HepG2 (cell line): ENCODE data around the gene PPP1R14D. TPM values are rescaled to one million over a fixed set of nuclear protein-coding genes. Genes with fewer than 3 reads are reported as not detected.

Source experiments
- ATAC-seq: fragments of 200-7000 bp; cut with Tn5 transposase; 3 replicates; pipeline ENCODE4 v1.9.1; 2020; ENCODE audit warnings: mild to moderate bottlenecking, moderate library complexity
- BruUV-seq: library from RNA; stranded (reverse); fragments of 400-500 nt; replicated peaks from 2 replicates; lab custom pipeline; 2021; lab: Mats Ljungman, UMichigan
- CTCF ChIA-PET: fragments of 300-600 bp; formaldehyde crosslinking; extraction: SDS; loops from one replicate; lab custom pipeline; 2021; ENCODE audit warnings: low total read pairs, inconsistent platforms, low intra/inter-chr PET ratio; lab: Yijun Ruan, JAX
- POLR2A ChIA-PET: fragments of 350-600 bp; sonication (Branson Sonifier 250); formaldehyde crosslinking; loops from one replicate; lab custom pipeline; 2020; ENCODE audit warnings: antibody characterized with exemption, inconsistent platforms; lab: Yijun Ruan, JAX
- DNase-seq: peaks from one replicate; pipeline ENCODE4 v3.0.0-alpha.2; 2015; ENCODE audit warnings: low spot score
- FAIRE-seq: peaks from 3 replicates; lab custom pipeline; 2011; peaks lifted over from hg19 to GRCh38; lab: Jason Lieb, UNC
- H2AFZ ChIP-seq: one replicate; pipeline ENCODE4 v1.6.1; 2011; ENCODE audit warnings: low read length, inconsistent platforms
- H3K27ac ChIP-seq: fragments of 300-600 bp; 3 replicates; pipeline ENCODE4 v1.8.0; 2011; ENCODE audit warnings: mixed run types, mild to moderate bottlenecking, mixed read lengths, low read length, inconsistent platforms; ENCODE audit not compliant: insufficient read depth; ENCODE audit errors: extremely low read length
- H3K27me3 ChIP-seq, 2 experiments: fragments of 200-600 bp in 1 of 2; 2 replicates in 1 of 2; 3 replicates in 1 of 2; pipeline versions ENCODE4 v1.6.0 to v1.8.0; 2011; ENCODE audit warnings: low read length in 2 of 2, mild to moderate bottlenecking in 2 of 2, moderate library complexity in 2 of 2, inconsistent platforms in 1 of 2; ENCODE audit not compliant: insufficient read depth in 2 of 2, control insufficient read depth in 1 of 2
- H3K36me3 ChIP-seq, 2 experiments: fragments of 200-600 bp in 1 of 2; replicated peaks in 1 of 2; 2 replicates in 1 of 2; 3 replicates in 1 of 2; pipeline versions ENCODE4 v1.5.1 to v1.8.0; 2011; ENCODE audit warnings: low read length in 2 of 2, inconsistent platforms in 1 of 2; ENCODE audit not compliant: insufficient read depth in 2 of 2, control insufficient read depth in 1 of 2
- H3K4me1 ChIP-seq: 2 replicates; pipeline ENCODE4 v1.5.1; 2012; ENCODE audit warnings: low read length, inconsistent platforms; ENCODE audit not compliant: insufficient read depth
- H3K4me2 ChIP-seq: 2 replicates; pipeline ENCODE4 v1.6.0; 2011; ENCODE audit warnings: low read depth, low read length, inconsistent platforms
- H3K4me3 ChIP-seq, 3 experiments: fragments of 200-600 bp in 1 of 3; sonication (generic), shearing (Covaris generic) in 1 of 3; replicated peaks in 1 of 3; 2 replicates each; pipeline ENCODE4 v1.5.1; 2011 to 2016; ENCODE audit warnings: low read length in 3 of 3, inconsistent platforms in 2 of 3, low read depth in 2 of 3, mild to moderate bottlenecking in 2 of 3, control low read depth in 1 of 3, mixed read lengths in 1 of 3; ENCODE audit not compliant: insufficient read depth in 1 of 3
- H3K79me2 ChIP-seq: one replicate; pipeline ENCODE4 v1.6.1; 2011; ENCODE audit warnings: low read length, inconsistent platforms; ENCODE audit not compliant: insufficient read depth
- H3K9ac ChIP-seq: 2 replicates; pipeline ENCODE4 v1.6.0; 2011; ENCODE audit warnings: mild to moderate bottlenecking, low read depth, low read length, inconsistent platforms; ENCODE audit not compliant: insufficient read depth
- H3K9me3 ChIP-seq: 2 replicates; pipeline ENCODE4 v1.5.1; 2012; ENCODE audit warnings: mild to moderate bottlenecking, low read length
- H4K20me1 ChIP-seq: 2 replicates; pipeline ENCODE4 v1.6.0; 2011; ENCODE audit warnings: inconsistent platforms, mild to moderate bottlenecking, low read length, moderate library complexity; ENCODE audit not compliant: insufficient read depth
- EED ChIP-seq: sonication (generic); formaldehyde crosslinking; IDR thresholded peaks from 2 replicates; pipeline ENCODE4 v1.5.0; 2020; ENCODE audit warnings: mild to moderate bottlenecking, missing genetic modification reagents
- MYNN ChIP-seq: sonication (generic); formaldehyde crosslinking; IDR thresholded peaks from 2 replicates; pipeline ENCODE4 v1.4.0; 2020; ENCODE audit warnings: mild to moderate bottlenecking, low read depth, missing genetic modification reagents
- NR2C2 ChIP-seq: sonication (generic); formaldehyde crosslinking; IDR thresholded peaks from 2 replicates; pipeline ENCODE4 v1.4.0; 2020; ENCODE audit warnings: missing genetic modification reagents, mild to moderate bottlenecking, moderate library complexity, borderline replicate concordance
- PAX8 ChIP-seq: sonication (generic); formaldehyde crosslinking; IDR thresholded peaks from 2 replicates; pipeline ENCODE4 v1.8.0; 2022; ENCODE audit warnings: mild to moderate bottlenecking, missing genetic modification reagents, borderline replicate concordance
- ZFP41 ChIP-seq: sonication (generic); formaldehyde crosslinking; IDR thresholded peaks from 2 replicates; pipeline ENCODE4 v1.4.0; 2020; ENCODE audit warnings: mild to moderate bottlenecking, missing genetic modification reagents, borderline replicate concordance
- ZNF264 ChIP-seq: sonication (generic); formaldehyde crosslinking; IDR thresholded peaks from 2 replicates; pipeline ENCODE4 v1.4.0; 2020; ENCODE audit warnings: missing genetic modification reagents
- ZNF331 ChIP-seq: sonication (generic); formaldehyde crosslinking; IDR thresholded peaks from 2 replicates; pipeline ENCODE4 v1.4.0; 2020; ENCODE audit warnings: missing genetic modification reagents
- ZNF598 ChIP-seq: sonication (generic); formaldehyde crosslinking; IDR thresholded peaks from 2 replicates; pipeline ENCODE4 v1.5.1; 2020; ENCODE audit warnings: mild to moderate bottlenecking, missing genetic modification reagents, borderline replicate concordance
- WGBS: methylation state at CpG from one replicate; pipeline ENCODE4 v1.1.6; 2017; ENCODE audit warnings: low lambda C conversion rate; 5-methylcytosine and 5-hydroxymethylcytosine counted together
- in situ Hi-C: cut with HindIII; loops from 2 replicates; pipeline ENCODE4 v1.10.0; 2017; ENCODE audit warnings: low pct_unique_long_range_greater_than_20kb; ENCODE audit not compliant: extremely low pct_ligation_motif_present
- intact Hi-C: fragments of 100-400 bp; cut with micrococcal nuclease; formaldehyde crosslinking; loops from one replicate; pipeline ENCODE4 v1.10.0; 2022; ENCODE audit not compliant: unreplicated experiment
- polyA plus RNA-seq, 8 experiments: library from polyadenylated mRNA; depleted of rRNA in 3 of 8; stranded (reverse) in 7 of 8; unstranded in 1 of 8; fragments of >200 nt; fragmentation: Illumina TruSeq in 4 of 8; extraction: Trizol in 4 of 8; gene quantifications; 2 replicates each; pipeline versions ENCODE4 v1.2.1 to v1.2.3, GENCODE V29; 2011 to 2016; ENCODE audit warnings: low read depth in 4 of 8, missing spikeins in 1 of 8, mixed read lengths in 1 of 8; ENCODE audit not compliant: insufficient read depth in 1 of 8
- total RNA-seq, 5 experiments: library from RNA; depleted of rRNA; stranded (reverse); fragments of >200 nt; fragmentation: Illumina TruSeq; extraction: Trizol; gene quantifications; 2 replicates each; pipeline ENCODE4 v1.2.3, GENCODE V29; 2016; ENCODE audit warnings: low read depth in 1 of 5
- TF ChIP-seq, protein P1 (sequence below): sonication (generic); formaldehyde crosslinking; IDR thresholded peaks from one replicate; pipeline ENCODE4 v1.5.1; 2020; ENCODE audit warnings: mild to moderate bottlenecking, missing genetic modification reagents; ENCODE audit errors: not compliant biosample characterization
- TF ChIP-seq, protein P2 (sequence below): sonication (generic); formaldehyde crosslinking; IDR thresholded peaks from 2 replicates; pipeline ENCODE4 v1.4.0; 2020; ENCODE audit warnings: missing genetic modification reagents

PPP1R14D gene
- total and polyA plus RNA-seq, 2 of the 13 experiments (the other 11 are each of a cell fraction or from before 2014, with no cell fraction given) = 0.53 to 0.55 TPM

GRCh38 chr15:40856746-40857145 is 28.2 kb upstream of the PPP1R14D start:
- Histone ChIP-seq H2AFZ (peak overlapping the region; percentile 76), H3K27ac (no peak overlapping the region), H4K20me1 (no peaks in the 10 kb centered on the region), H3K36me3 (no peaks in the 10 kb centered on the region), H3K9ac (peak overlapping the region; percentile 10; the same call in 1 of the 2 replicates), H3K79me2 (no peaks in the 10 kb centered on the region), H3K27me3 (no peaks in the 10 kb centered on the region), H3K9me3 (no peaks in the 10 kb centered on the region), H3K4me2 (peak overlapping the region; percentile 83; the same call in 1 of the 2 replicates), H3K4me1 (peaks cover 59% of the 10 kb centered on the region), H3K4me3 (no peak overlapping the region)
- intact Hi-C loops = no loop called here
- BruUV-seq = no TSS peak
- TF ChIP-seq NR2C2 (no peak), PAX8 (CRISPR knock-in tag) (no peak), ZNF264 (CRISPR knock-in tag) (no peak), ZNF598 (CRISPR knock-in tag) (no peak), ZNF331 (CRISPR knock-in tag) (no peak), MYNN (CRISPR knock-in tag) (no peak), ZFP41 (CRISPR knock-in tag) (no peak), EED (no peak)
- TF ChIP-seq, protein P1, sequence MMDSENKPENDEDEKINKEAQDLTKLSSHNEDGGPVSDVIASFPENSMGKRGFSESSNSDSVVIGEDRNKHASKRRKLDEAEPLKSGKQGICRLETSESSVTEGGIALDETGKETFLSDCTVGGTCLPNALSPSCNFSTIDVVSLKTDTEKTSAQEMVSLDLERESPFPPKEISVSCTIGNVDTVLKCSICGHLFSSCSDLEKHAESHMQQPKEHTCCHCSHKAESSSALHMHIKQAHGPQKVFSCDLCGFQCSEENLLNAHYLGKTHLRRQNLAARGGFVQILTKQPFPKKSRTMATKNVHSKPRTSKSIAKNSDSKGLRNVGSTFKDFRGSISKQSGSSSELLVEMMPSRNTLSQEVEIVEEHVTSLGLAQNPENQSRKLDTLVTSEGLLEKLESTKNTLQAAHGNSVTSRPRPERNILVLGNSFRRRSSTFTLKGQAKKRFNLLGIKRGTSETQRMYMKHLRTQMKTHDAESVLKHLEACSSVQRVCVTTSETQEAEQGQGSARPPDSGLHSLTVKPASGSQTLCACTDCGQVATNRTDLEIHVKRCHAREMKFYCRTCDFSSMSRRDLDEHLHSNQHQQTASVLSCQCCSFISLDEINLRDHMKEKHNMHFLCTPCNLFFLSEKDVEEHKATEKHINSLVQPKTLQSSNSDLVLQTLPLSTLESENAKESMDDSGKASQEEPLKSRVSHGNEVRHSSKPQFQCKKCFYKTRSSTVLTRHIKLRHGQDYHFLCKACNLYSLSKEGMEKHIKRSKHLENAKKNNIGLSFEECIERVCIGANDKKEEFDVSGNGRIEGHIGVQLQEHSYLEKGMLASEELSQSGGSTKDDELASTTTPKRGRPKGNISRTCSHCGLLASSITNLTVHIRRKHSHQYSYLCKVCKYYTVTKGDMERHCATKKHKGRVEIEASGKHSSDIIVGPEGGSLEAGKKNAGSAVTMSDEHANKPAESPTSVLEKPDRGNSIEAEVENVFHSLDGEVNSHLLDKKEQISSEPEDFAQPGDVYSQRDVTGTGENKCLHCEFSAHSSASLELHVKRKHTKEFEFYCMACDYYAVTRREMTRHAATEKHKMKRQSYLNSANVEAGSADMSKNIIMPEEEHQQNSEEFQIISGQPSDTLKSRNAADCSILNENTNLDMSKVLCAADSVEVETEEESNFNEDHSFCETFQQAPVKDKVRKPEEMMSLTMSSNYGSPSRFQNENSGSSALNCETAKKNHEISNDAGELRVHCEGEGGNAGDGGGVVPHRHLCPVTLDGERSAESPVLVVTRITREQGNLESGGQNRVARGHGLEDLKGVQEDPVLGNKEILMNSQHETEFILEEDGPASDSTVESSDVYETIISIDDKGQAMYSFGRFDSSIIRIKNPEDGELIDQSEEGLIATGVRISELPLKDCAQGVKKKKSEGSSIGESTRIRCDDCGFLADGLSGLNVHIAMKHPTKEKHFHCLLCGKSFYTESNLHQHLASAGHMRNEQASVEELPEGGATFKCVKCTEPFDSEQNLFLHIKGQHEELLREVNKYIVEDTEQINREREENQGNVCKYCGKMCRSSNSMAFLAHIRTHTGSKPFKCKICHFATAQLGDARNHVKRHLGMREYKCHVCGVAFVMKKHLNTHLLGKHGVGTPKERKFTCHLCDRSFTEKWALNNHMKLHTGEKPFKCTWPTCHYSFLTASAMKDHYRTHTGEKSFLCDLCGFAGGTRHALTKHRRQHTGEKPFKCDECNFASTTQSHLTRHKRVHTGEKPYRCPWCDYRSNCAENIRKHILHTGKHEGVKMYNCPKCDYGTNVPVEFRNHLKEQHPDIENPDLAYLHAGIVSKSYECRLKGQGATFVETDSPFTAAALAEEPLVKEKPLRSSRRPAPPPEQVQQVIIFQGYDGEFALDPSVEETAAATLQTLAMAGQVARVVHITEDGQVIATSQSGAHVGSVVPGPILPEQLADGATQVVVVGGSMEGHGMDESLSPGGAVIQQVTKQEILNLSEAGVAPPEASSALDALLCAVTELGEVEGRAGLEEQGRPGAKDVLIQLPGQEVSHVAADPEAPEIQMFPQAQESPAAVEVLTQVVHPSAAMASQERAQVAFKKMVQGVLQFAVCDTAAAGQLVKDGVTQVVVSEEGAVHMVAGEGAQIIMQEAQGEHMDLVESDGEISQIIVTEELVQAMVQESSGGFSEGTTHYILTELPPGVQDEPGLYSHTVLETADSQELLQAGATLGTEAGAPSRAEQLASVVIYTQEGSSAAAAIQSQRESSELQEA (CRISPR knock-in tag) = no peak
- TF ChIP-seq, protein P2, sequence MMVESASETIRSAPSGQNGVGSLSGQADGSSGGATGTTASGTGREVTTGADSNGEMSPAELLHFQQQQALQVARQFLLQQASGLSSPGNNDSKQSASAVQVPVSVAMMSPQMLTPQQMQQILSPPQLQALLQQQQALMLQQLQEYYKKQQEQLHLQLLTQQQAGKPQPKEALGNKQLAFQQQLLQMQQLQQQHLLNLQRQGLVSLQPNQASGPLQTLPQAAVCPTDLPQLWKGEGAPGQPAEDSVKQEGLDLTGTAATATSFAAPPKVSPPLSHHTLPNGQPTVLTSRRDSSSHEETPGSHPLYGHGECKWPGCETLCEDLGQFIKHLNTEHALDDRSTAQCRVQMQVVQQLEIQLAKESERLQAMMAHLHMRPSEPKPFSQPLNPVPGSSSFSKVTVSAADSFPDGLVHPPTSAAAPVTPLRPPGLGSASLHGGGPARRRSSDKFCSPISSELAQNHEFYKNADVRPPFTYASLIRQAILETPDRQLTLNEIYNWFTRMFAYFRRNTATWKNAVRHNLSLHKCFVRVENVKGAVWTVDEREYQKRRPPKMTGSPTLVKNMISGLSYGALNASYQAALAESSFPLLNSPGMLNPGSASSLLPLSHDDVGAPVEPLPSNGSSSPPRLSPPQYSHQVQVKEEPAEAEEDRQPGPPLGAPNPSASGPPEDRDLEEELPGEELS (CRISPR knock-in tag) = no peak
- ATAC-seq (no peak), FAIRE-seq (no peak), DNase-seq (no peak)
- 50% methylated on average over 2 of the region's 8 CpGs for WGBS
- ChIA-PET CTCF (interaction anchor here (3.8 kb wide), 1 partner anchor 37 kb away, joined by 80 read pairs; the partner anchor contains the start of gene VPS18), POLR2A (interaction anchor here (1.3 to 3.1 kb wide), 2 partner anchors 38 to 64 kb away, joined by 7 to 40 read pairs; partner anchors contain the start of gene VPS18)
- in situ Hi-C loops = loop anchor here (5.0 kb wide), 1 partner anchor 36 kb away; the partner anchor contains the start of gene VPS18
